ENCODE results near the gene CNOT1. TPM values are rescaled to one million over a fixed set of nuclear protein-coding genes. Genes with fewer than 3 reads are reported as not detected.

The CNOT1 gene
- total RNA-seq, 1 experiment from 2014 or later, result 299 TPM

DNA sequence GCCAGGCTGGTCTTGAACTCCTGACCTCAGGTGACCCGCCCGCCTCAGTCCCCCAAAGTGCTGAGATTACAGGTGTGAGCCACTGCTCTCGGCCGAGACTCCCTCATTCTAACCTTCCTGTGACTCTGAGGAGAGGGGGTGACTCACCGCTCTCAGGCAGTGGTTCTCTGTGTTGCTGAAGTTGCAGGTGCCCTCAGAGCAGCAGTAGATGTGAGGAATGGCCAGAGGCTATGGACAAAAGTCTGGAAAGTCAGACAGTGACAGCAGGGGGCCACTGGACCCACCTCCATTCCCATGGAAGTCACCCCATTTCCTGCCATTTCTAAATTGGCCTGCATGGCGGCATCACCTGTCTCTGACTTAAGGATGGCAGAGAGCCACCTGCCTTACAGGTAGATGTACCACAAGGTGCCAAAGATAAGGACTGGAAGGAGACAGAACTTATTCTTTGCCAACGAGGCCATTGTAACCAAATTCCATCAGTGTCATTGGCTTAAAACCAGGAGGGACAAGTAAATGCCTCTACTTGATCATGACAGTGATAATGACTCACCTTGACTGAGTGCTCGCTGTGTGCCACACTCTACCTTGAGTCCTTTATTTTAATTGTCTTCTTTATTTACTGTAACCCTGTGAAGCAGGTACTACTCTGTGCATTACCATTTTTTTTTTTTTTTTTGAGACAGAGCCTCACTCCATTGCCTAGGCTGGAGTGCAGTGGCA lies 15.3 kb upstream of the CNOT1 start:
- H3K4me1 Mint-ChIP-seq (ENCODE audit: low read depth, unreplicated experiment), result no peaks in the 10 kb centered on the region
- H3K27ac Mint-ChIP-seq (ENCODE audit: unreplicated experiment), result no peak overlapping the region
- TF ChIP-seq, protein P1, sequence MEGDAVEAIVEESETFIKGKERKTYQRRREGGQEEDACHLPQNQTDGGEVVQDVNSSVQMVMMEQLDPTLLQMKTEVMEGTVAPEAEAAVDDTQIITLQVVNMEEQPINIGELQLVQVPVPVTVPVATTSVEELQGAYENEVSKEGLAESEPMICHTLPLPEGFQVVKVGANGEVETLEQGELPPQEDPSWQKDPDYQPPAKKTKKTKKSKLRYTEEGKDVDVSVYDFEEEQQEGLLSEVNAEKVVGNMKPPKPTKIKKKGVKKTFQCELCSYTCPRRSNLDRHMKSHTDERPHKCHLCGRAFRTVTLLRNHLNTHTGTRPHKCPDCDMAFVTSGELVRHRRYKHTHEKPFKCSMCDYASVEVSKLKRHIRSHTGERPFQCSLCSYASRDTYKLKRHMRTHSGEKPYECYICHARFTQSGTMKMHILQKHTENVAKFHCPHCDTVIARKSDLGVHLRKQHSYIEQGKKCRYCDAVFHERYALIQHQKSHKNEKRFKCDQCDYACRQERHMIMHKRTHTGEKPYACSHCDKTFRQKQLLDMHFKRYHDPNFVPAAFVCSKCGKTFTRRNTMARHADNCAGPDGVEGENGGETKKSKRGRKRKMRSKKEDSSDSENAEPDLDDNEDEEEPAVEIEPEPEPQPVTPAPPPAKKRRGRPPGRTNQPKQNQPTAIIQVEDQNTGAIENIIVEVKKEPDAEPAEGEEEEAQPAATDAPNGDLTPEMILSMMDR (IDR thresholded peaks at IDR 0.05; ENCODE audit: unreplicated experiment), result no peak
- no peaks in the 10 kb centered on the region for H3K36me3 Mint-ChIP-seq (ENCODE audit: insufficient read depth, unreplicated experiment)
- H3K27me3 Mint-ChIP-seq (ENCODE audit: unreplicated experiment), result no peaks in the 10 kb centered on the region
- no peaks in the 10 kb centered on the region for H3K9me3 Mint-ChIP-seq (ENCODE audit: low read depth, unreplicated experiment)
- no peak overlapping the region for H3K4me3 Mint-ChIP-seq (ENCODE audit: low read depth, unreplicated experiment)
- CTCF ChIA-PET, result interaction anchor here (0.7 kb wide), 1 partner anchor 15 kb away, joined by 4 read pairs; the partner anchor contains the start of gene CNOT1
- intact Hi-C loops (cut with micrococcal nuclease; ENCODE audit: unreplicated experiment), result loop anchor here (5.0 kb wide), 1 partner anchor 148 kb away; no protein-coding TSS in a partner anchor
- BruUV-seq (replicated peaks), result no TSS peak
- DNase-seq, result peak; percentile 43

DNA sequence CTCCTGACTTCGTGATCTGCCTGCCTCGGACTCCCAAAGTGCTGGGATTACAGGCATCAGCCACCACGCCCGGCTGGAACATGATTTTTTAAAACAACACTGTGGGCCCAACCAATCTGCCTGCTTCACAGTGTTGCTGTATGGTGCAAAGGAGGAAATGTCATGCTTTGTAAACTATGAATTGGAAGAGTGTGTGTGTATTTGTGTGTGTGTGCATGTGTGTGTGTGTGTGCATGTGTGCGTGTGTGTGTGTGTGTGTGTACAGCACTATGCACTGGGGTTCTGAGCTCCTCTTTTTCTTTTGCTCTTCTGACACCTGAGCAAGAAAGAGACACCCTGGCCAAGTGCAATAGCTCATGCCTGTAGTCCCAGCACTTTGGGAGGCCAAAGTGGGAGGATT lies 14.5 kb upstream of the CNOT1 start:
- no TSS peak for BruUV-seq (replicated peaks)
- Mint-ChIP-seq H3K27me3 (ENCODE audit: unreplicated experiment) (no peaks in the 10 kb centered on the region), H3K36me3 (ENCODE audit: insufficient read depth, unreplicated experiment) (no peaks in the 10 kb centered on the region), H3K4me3 (ENCODE audit: low read depth, unreplicated experiment) (no peak overlapping the region), H3K27ac (ENCODE audit: unreplicated experiment) (no peak overlapping the region), H3K9me3 (ENCODE audit: low read depth, unreplicated experiment) (no peaks in the 10 kb centered on the region), H3K4me1 (ENCODE audit: low read depth, unreplicated experiment) (no peaks in the 10 kb centered on the region)
- no peak for DNase-seq
- CTCF ChIA-PET, result interaction anchor here (0.6 kb wide), 1 partner anchor 148 kb away, joined by 4 read pairs; no protein-coding TSS in a partner anchor
- TF ChIP-seq, protein P1 (IDR thresholded peaks at IDR 0.05; ENCODE audit: unreplicated experiment), result no peak
- intact Hi-C loops (cut with micrococcal nuclease; ENCODE audit: unreplicated experiment), result no loop called here

DNA sequence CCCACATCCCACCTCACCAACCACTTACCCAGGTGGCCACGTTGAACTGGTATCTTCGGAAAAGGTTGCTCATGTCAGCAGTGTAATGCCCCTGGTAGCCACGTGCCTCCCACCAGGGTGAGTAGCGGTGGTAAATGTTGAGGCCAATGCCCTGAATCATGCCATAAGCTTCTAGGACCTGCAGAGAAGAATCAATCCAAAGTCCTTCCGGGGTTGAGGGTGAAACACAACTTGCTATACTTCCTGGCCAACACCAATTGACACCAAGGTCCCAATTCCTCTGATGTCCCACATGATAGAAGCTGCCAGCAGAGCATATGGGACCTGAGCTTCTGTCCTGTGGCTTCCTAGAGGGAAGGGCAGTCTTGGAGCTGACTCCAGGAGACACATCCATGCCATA lies 11.3 kb upstream of the CNOT1 start:
- no peak overlapping the region for H3K27ac Mint-ChIP-seq (ENCODE audit: unreplicated experiment)
- intact Hi-C loops (cut with micrococcal nuclease; ENCODE audit: unreplicated experiment), result no loop called here
- H3K27me3 Mint-ChIP-seq (ENCODE audit: unreplicated experiment), result no peaks in the 10 kb centered on the region
- CTCF ChIA-PET, result no interaction called here
- H3K4me1 Mint-ChIP-seq (ENCODE audit: low read depth, unreplicated experiment), result peaks cover 13% of the 10 kb centered on the region
- no peaks in the 10 kb centered on the region for H3K9me3 Mint-ChIP-seq (ENCODE audit: low read depth, unreplicated experiment)
- DNase-seq, result no peak
- H3K36me3 Mint-ChIP-seq (ENCODE audit: insufficient read depth, unreplicated experiment), result no peaks in the 10 kb centered on the region
- TF ChIP-seq, protein P1 (IDR thresholded peaks at IDR 0.05; ENCODE audit: unreplicated experiment), result no peak
- no peak overlapping the region for H3K4me3 Mint-ChIP-seq (ENCODE audit: low read depth, unreplicated experiment)
- BruUV-seq (replicated peaks), result no TSS peak

- Mint-ChIP-seq H3K4me3 (ENCODE audit: low read depth, unreplicated experiment) (no peak overlapping the region), H3K4me1 (ENCODE audit: low read depth, unreplicated experiment) (peaks cover 13% of the 10 kb centered on the region), H3K27ac (ENCODE audit: unreplicated experiment) (no peak overlapping the region), H3K36me3 (ENCODE audit: insufficient read depth, unreplicated experiment) (no peaks in the 10 kb centered on the region), H3K27me3 (ENCODE audit: unreplicated experiment) (no peaks in the 10 kb centered on the region), H3K9me3 (ENCODE audit: low read depth, unreplicated experiment) (no peaks in the 10 kb centered on the region)
- intact Hi-C loops (cut with micrococcal nuclease; ENCODE audit: unreplicated experiment), result loop anchor here (10.0 kb wide), 1 partner anchor 305 kb away; no protein-coding TSS in a partner anchor
- no TSS peak for BruUV-seq (replicated peaks)
- no peak for DNase-seq
- CTCF ChIA-PET, result interaction anchor here (0.7 to 0.8 kb wide), 2 partner anchors 21 to 553 kb away, joined by 3 to 7 read pairs; no protein-coding TSS in a partner anchor
- TF ChIP-seq, protein P1 (IDR thresholded peaks at IDR 0.05; ENCODE audit: unreplicated experiment), result no peak
These were observed 10.2 kb upstream of the CNOT1 start for GRCh38 chr16:58639836-58640235.

Data from Calu3 (cell line).